RWPE2 (cell line): ENCODE measurements around the gene COL4A2.

Experiments
- ATAC-seq: fragments of 200-7000 bp; cut with Tn5 transposase; 3 replicates; pipeline ENCODE4 v1.9.1; 2021; ENCODE audit warnings: low read depth
- DNase-seq: peaks from one replicate; pipeline ENCODE4 v3.0.0-alpha.2; 2020; ENCODE audit warnings: low spot score
- H3K27ac ChIP-seq: fragments of 450-650 bp; 2 replicates; pipeline ENCODE4 v1.5.1; 2017; ENCODE audit warnings: mild to moderate bottlenecking; ENCODE audit not compliant: poor library complexity, severe bottlenecking
- H3K27me3 ChIP-seq: fragments of 250-450 bp; sonication (Bioruptor Pico); 2 replicates; pipeline ENCODE4 v1.5.1; 2021; ENCODE audit warnings: mild to moderate bottlenecking, moderate library complexity; ENCODE audit not compliant: insufficient read depth, poor library complexity, severe bottlenecking
- H3K36me3 ChIP-seq: fragments of 250-450 bp; sonication (Bioruptor Pico); 2 replicates; pipeline ENCODE4 v1.5.1; 2020; ENCODE audit warnings: low read depth, mild to moderate bottlenecking, moderate library complexity
- H3K4me1 ChIP-seq: fragments of 250-450 bp; sonication (Bioruptor Pico); 2 replicates; pipeline ENCODE4 v1.5.1; 2021; ENCODE audit warnings: mild to moderate bottlenecking, moderate library complexity; ENCODE audit not compliant: insufficient read depth, poor library complexity, severe bottlenecking
- H3K4me3 ChIP-seq: fragments of 250-450 bp; sonication (Bioruptor Pico); 2 replicates; pipeline ENCODE4 v1.5.1; 2021; ENCODE audit warnings: mild to moderate bottlenecking, moderate library complexity; ENCODE audit not compliant: severe bottlenecking
- H3K9me3 ChIP-seq: fragments of 250-450 bp; sonication (Bioruptor Pico); 2 replicates; pipeline ENCODE4 v1.5.1; 2021; ENCODE audit warnings: mild to moderate bottlenecking, moderate library complexity; ENCODE audit not compliant: severe bottlenecking
- CTCF ChIP-seq: fragments of 450-650 bp; IDR thresholded peaks from one replicate; pipeline ENCODE4 v1.5.1; 2017; ENCODE audit warnings: mild to moderate bottlenecking, moderate library complexity; ENCODE audit not compliant: poor library complexity, severe bottlenecking

Gene COL4A2

GRCh38 chr13:110507678-110508381 is 200.7 kb downstream of the COL4A2 start:
- peaks cover 77% of the 10 kb centered on the region for H3K36me3 ChIP-seq
- no peak overlapping the region for H3K4me3 ChIP-seq
- no peak for TF ChIP-seq CTCF
- H3K27ac ChIP-seq = no peak overlapping the region
- DNase-seq (no peak), ATAC-seq (0 out of 3 replicates have a peak, but pooled peaks have one; percentile 8)
- no peaks in the 10 kb centered on the region for H3K4me1 ChIP-seq
- H3K27me3 ChIP-seq = no peaks in the 10 kb centered on the region
- no peaks in the 10 kb centered on the region for H3K9me3 ChIP-seq

GRCh38 chr13:110509478-110509926 is 202.4 kb downstream of the COL4A2 start:
- Histone ChIP-seq H3K9me3 (no peaks in the 10 kb centered on the region), H3K27ac (no peak overlapping the region), H3K27me3 (no peaks in the 10 kb centered on the region), H3K4me3 (no peak overlapping the region), H3K4me1 (no peaks in the 10 kb centered on the region), H3K36me3 (peaks cover 61% of the 10 kb centered on the region)
- no peak for DNase-seq
- TF ChIP-seq CTCF = no peak
- no peak for ATAC-seq

DNA sequence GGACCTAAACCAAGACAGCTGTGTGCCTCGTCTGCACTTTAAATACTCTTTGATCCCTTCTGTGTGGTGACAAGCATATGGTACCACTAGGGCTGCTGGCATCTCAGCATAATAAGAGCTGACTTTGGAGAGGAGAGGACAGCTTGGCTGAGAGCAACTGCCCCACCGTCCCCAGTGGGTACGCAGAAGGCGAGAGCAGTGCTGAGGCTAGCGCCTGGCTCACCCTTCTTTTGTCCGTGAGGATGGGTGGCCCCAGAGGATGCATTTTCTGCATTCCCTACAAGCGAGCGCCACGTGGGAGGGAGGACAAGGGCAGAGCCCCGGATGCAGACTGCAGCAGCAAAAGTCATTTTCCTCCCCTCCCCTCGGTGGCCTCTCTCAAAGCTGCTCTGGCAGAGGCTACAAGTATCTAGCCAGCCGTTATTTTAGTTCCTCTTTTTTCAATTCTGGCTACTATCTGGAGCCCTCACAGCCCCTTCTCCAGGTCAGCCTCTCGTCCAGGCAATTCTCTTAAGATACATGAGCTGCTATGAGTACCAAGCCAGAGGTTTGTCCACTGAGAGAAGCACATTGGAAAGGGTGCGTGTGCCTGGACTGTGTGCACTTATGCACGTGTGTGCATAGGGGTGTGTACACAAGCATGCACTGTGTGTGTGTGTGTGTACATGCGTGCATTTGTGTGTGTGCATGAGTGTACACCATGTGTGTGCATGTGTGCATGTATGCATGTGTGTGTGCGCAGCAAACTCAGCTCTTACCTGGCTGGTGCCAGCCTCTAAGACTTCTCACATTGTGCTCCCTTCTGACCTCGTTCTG is 203.1 kb downstream of the COL4A2 start:
- H3K36me3 ChIP-seq = peaks cover 57% of the 10 kb centered on the region
- DNase-seq (no peak), ATAC-seq (no peak)
- no peak overlapping the region for H3K4me3 ChIP-seq
- no peak for TF ChIP-seq CTCF
- no peaks in the 10 kb centered on the region for H3K27me3 ChIP-seq
- no peaks in the 10 kb centered on the region for H3K4me1 ChIP-seq
- H3K9me3 ChIP-seq = no peaks in the 10 kb centered on the region
- no peak overlapping the region for H3K27ac ChIP-seq

- no peak for TF ChIP-seq CTCF
- ATAC-seq (no peak), DNase-seq (no peak)
- Histone ChIP-seq H3K27me3 (no peaks in the 10 kb centered on the region), H3K36me3 (peaks cover 53% of the 10 kb centered on the region), H3K27ac (no peak overlapping the region), H3K9me3 (no peaks in the 10 kb centered on the region), H3K4me3 (no peak overlapping the region), H3K4me1 (no peaks in the 10 kb centered on the region)
These were observed 204.6 kb downstream of the COL4A2 start for GRCh38 chr13:110511509-110512181.
